ENCODE measurements around the gene ARL3. TPM values are rescaled to one million over a fixed set of nuclear protein-coding genes. Genes with fewer than 3 reads are reported as not detected.

The ARL3 gene
- total and polyA plus RNA-seq, 2 experiments from 2014 or later: 8.5 to 22.6 TPM

DNA sequence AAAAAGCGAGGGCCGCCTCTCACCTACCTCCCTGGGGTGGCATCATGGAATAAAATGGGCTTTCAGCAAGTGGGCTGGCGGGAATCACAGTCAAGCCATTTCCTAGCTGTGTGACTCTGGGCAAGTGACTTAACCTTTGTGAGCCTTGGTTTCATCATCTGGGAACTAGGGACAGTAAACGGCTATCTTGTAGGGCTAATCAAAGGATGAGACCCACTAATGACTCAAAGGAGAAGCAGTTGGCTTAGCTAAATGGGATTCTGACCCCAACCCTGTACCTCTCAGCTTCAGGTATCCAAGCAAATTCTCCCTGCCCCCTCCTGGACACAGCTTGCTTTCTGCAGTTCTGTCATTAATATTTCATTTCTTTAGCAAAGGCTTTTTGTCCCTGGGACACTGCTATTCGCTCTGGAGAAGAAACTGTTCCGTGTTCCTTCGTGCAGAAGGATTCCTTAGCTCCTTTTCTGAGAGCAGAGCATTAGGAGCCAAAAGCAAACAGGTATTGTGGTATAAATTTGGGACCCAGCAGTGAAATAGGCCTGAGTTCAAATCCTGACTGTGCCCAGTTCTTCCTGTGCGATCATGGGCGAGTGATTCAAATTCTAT, 44.0 kb downstream of the ARL3 start:
- no peak for ATAC-seq
- no peaks in the 10 kb centered on the region for H4K20me1 ChIP-seq (replicated peaks; ENCODE audit: insufficient read depth)
- peak overlapping the region; percentile 15; the same call in 1 of the 2 replicates for H3K4me3 ChIP-seq
- H3K27ac ChIP-seq (ENCODE audit: low read depth): 0 out of 2 replicates have a peak overlapping the region, but pooled peaks have one; percentile 68
- Mint-ChIP-seq H3K9me3 (no peaks in the 10 kb centered on the region), H3K36me3 (ENCODE audit: low read depth) (no peaks in the 10 kb centered on the region; the same call in 2 of the 3 replicates), H3K4me1 (peaks cover 51% of the 10 kb centered on the region), H3K27me3 (ENCODE audit: insufficient read depth, low read depth, poor library complexity) (peaks cover 19% of the 10 kb centered on the region), H3K4me3 (no peak overlapping the region), H3K27ac (peak overlapping the region; percentile 65; the same call in 1 of the 2 replicates)
- DNase-seq (ENCODE audit: low spot score): no peak
- no peaks in the 10 kb centered on the region for H3K27me3 ChIP-seq (ENCODE audit: insufficient read depth)
- H2AFZ ChIP-seq: no peak overlapping the region
- no peaks in the 10 kb centered on the region for H3K79me2 ChIP-seq (replicated peaks; ENCODE audit: insufficient read depth)
- peaks cover 22% of the 10 kb centered on the region for H3F3A ChIP-seq (replicated peaks; ENCODE audit: low read depth)
- TF ChIP-seq, protein P1, sequence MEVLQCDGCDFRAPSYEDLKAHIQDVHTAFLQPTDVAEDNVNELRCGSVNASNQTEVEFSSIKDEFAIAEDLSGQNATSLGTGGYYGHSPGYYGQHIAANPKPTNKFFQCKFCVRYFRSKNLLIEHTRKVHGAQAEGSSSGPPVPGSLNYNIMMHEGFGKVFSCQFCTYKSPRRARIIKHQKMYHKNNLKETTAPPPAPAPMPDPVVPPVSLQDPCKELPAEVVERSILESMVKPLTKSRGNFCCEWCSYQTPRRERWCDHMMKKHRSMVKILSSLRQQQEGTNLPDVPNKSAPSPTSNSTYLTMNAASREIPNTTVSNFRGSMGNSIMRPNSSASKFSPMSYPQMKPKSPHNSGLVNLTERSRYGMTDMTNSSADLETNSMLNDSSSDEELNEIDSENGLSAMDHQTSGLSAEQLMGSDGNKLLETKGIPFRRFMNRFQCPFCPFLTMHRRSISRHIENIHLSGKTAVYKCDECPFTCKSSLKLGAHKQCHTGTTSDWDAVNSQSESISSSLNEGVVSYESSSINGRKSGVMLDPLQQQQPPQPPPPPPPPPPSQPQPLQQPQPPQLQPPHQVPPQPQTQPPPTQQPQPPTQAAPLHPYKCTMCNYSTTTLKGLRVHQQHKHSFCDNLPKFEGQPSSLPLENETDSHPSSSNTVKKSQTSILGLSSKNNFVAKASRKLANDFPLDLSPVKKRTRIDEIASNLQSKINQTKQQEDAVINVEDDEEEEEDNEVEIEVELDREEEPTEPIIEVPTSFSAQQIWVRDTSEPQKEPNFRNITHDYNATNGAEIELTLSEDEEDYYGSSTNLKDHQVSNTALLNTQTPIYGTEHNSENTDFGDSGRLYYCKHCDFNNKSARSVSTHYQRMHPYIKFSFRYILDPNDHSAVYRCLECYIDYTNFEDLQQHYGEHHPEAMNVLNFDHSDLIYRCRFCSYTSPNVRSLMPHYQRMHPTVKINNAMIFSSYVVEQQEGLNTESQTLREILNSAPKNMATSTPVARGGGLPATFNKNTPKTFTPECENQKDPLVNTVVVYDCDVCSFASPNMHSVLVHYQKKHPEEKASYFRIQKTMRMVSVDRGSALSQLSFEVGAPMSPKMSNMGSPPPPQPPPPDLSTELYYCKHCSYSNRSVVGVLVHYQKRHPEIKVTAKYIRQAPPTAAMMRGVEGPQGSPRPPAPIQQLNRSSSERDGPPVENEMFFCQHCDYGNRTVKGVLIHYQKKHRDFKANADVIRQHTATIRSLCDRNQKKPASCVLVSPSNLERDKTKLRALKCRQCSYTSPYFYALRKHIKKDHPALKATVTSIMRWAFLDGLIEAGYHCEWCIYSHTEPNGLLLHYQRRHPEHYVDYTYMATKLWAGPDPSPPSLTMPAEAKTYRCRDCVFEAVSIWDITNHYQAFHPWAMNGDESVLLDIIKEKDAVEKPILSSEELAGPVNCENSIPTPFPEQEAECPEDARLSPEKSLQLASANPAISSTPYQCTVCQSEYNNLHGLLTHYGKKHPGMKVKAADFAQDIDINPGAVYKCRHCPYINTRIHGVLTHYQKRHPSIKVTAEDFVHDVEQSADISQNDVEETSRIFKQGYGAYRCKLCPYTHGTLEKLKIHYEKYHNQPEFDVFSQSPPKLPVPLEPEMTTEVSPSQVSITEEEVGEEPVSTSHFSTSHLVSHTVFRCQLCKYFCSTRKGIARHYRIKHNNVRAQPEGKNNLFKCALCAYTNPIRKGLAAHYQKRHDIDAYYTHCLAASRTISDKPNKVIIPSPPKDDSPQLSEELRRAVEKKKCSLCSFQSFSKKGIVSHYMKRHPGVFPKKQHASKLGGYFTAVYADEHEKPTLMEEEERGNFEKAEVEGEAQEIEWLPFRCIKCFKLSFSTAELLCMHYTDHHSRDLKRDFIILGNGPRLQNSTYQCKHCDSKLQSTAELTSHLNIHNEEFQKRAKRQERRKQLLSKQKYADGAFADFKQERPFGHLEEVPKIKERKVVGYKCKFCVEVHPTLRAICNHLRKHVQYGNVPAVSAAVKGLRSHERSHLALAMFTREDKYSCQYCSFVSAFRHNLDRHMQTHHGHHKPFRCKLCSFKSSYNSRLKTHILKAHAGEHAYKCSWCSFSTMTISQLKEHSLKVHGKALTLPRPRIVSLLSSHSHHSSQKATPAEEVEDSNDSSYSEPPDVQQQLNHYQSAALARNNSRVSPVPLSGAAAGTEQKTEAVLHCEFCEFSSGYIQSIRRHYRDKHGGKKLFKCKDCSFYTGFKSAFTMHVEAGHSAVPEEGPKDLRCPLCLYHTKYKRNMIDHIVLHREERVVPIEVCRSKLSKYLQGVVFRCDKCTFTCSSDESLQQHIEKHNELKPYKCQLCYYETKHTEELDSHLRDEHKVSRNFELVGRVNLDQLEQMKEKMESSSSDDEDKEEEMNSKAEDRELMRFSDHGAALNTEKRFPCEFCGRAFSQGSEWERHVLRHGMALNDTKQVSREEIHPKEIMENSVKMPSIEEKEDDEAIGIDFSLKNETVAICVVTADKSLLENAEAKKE (CRISPR knock-in tag; IDR thresholded peaks at IDR 0.05): no peak
- no peak for TF ChIP-seq ZNF114 (CRISPR knock-in tag; IDR thresholded peaks at IDR 0.05)
- H3K4me1 ChIP-seq (ENCODE audit: insufficient read depth): peaks cover 42% of the 10 kb centered on the region
- H3K4me2 ChIP-seq: peak overlapping the region; percentile 75
- H3K36me3 ChIP-seq (ENCODE audit: insufficient read depth): no peaks in the 10 kb centered on the region
- no peaks in the 10 kb centered on the region for H3K9me2 ChIP-seq (ENCODE audit: insufficient read depth)

GRCh38 chr10:102669206-102670064, 44.8 kb downstream of the ARL3 start:
- Histone ChIP-seq H3F3A (replicated peaks; ENCODE audit: low read depth) (peaks cover 15% of the 10 kb centered on the region; the same call in 1 of the 2 replicates), H4K20me1 (replicated peaks; ENCODE audit: insufficient read depth) (no peaks in the 10 kb centered on the region), H3K36me3 (ENCODE audit: insufficient read depth) (no peaks in the 10 kb centered on the region), H3K4me1 (ENCODE audit: insufficient read depth) (peaks cover 34% of the 10 kb centered on the region), H3K27ac (ENCODE audit: low read depth) (no peak overlapping the region), H3K27me3 (ENCODE audit: insufficient read depth) (no peaks in the 10 kb centered on the region), H2AFZ (no peak overlapping the region), H3K4me3 (no peak overlapping the region), H3K9me2 (ENCODE audit: insufficient read depth) (no peaks in the 10 kb centered on the region), H3K79me2 (replicated peaks; ENCODE audit: insufficient read depth) (no peaks in the 10 kb centered on the region), H3K4me2 (no peak overlapping the region; the same call in 1 of the 2 replicates)
- H3K4me1 Mint-ChIP-seq: peaks cover 44% of the 10 kb centered on the region
- peaks cover 17% of the 10 kb centered on the region for H3K27me3 Mint-ChIP-seq (ENCODE audit: insufficient read depth, low read depth, poor library complexity)
- ATAC-seq (peak; percentile 55), DNase-seq (ENCODE audit: low spot score) (peak; percentile 57)
- H3K36me3 Mint-ChIP-seq (ENCODE audit: low read depth): no peaks in the 10 kb centered on the region; the same call in 2 of the 3 replicates
- no peaks in the 10 kb centered on the region for H3K9me3 Mint-ChIP-seq
- H3K4me3 Mint-ChIP-seq: no peak overlapping the region
- H3K27ac Mint-ChIP-seq: no peak overlapping the region
- no peak for TF ChIP-seq ZNF331 (CRISPR knock-in tag; IDR thresholded peaks at IDR 0.05; ENCODE audit: low read depth)
- TF ChIP-seq, protein P2, sequence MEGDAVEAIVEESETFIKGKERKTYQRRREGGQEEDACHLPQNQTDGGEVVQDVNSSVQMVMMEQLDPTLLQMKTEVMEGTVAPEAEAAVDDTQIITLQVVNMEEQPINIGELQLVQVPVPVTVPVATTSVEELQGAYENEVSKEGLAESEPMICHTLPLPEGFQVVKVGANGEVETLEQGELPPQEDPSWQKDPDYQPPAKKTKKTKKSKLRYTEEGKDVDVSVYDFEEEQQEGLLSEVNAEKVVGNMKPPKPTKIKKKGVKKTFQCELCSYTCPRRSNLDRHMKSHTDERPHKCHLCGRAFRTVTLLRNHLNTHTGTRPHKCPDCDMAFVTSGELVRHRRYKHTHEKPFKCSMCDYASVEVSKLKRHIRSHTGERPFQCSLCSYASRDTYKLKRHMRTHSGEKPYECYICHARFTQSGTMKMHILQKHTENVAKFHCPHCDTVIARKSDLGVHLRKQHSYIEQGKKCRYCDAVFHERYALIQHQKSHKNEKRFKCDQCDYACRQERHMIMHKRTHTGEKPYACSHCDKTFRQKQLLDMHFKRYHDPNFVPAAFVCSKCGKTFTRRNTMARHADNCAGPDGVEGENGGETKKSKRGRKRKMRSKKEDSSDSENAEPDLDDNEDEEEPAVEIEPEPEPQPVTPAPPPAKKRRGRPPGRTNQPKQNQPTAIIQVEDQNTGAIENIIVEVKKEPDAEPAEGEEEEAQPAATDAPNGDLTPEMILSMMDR (conservative IDR thresholded peaks at IDR 0.05; ENCODE audit: low read depth in 2 of 2): peak; percentile 57 to 66
- TF ChIP-seq POLR2AphosphoS5 (IDR thresholded peaks at IDR 0.05; ENCODE audit: low read depth): no peak
- TF ChIP-seq EZH2phosphoT487 (IDR thresholded peaks at IDR 0.05; ENCODE audit: unreplicated experiment): no peak
- TF ChIP-seq JUNB (IDR thresholded peaks at IDR 0.05; ENCODE audit: unreplicated experiment): no peak
- no peak for TF ChIP-seq REST (IDR thresholded peaks at IDR 0.05; ENCODE audit: unreplicated experiment)
